GM21737 (cell line): Measurements from ENCODE around the gene LDB3.
A peak's percentile ranks its signal among the peaks of the same experiment; 100 is the strongest.
"Not testable (repeated sequence)": the region's sequence is repeated elsewhere in the genome, so short reads cannot be mapped to it uniquely, and the experiment has no call there.

Experiments
- ATAC-seq: cut with Tn5 transposase; IDR thresholded peaks from one replicate; pipeline ENCODE4 v1.9.1; 2021; ENCODE audit warnings: mild to moderate bottlenecking, moderate library complexity; ENCODE audit not compliant: unreplicated experiment

The LDB3 gene

GRCh38 chr10:86726677-86726999 lies 58.3 kb downstream of the LDB3 start:
- ATAC-seq = no peak

- no peak for ATAC-seq
Observed at GRCh38 chr10:86727470-86727869, 59.2 kb downstream of the LDB3 start.

DNA sequence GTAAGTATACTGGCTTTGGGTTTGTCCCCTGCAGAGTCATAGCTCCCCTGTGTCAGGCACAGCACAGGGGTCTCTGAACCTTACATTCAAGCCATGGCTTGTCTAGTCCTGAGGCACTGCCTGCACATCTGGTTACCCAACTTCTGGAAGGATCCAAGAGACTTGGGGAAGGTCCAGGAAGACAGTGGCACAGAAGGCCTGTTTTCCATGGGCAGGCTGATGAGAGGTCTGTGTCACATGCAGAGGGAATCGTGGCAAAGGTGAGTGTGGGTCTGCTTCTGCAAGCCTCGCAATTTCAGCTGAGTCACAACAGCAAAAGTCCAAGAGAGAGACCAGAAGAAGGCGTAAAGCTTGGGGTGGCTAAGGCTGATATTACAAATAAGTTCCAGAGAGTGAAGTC lies 59.7 kb downstream of the LDB3 start:
- ATAC-seq = no peak

- ATAC-seq = no peak
Observed at GRCh38 chr10:86729677-86730076, 61.4 kb downstream of the LDB3 start.

DNA sequence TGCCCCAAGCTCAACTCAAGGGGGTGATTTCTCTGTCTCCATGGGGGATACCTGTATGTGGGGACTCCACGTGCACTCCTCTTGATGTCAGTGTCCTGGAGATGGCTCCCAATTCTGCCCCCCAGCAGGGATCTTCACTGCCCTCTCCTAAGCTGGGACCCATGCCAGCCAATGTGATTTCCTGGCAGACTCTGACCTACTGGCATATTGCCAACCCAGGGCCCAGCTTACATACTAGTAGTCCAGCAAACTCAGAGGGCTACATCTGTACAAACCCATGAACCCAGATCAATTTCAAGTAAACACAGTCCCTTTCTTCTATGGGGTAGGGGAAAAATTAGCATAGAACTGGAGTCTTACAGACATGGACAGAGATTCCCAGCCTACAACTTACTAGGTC lies 61.9 kb downstream of the LDB3 start:
- no peak for ATAC-seq

DNA sequence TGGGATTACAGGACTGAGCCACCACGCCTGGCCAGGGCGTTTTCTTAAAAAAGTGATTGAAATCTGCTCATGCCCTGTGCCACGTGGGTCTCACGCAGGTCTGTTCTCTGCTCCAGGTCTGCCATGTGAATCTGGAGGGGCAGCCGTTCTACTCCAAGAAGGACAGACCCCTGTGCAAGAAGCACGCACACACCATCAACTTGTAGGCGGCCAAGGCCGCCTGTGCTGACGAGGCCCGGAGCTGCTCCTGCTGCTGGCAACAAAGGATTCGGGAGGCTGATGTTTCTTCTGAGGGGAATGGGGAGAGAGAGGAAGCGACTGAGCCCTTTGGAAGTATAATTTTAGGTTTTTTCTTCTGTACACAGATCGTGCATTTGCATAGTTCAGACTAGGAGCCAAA lies 64.5 kb downstream of the LDB3 start:
- no peak for ATAC-seq

GRCh38 chr10:86733260-86733671 lies 65.0 kb downstream of the LDB3 start:
- no peak for ATAC-seq

DNA sequence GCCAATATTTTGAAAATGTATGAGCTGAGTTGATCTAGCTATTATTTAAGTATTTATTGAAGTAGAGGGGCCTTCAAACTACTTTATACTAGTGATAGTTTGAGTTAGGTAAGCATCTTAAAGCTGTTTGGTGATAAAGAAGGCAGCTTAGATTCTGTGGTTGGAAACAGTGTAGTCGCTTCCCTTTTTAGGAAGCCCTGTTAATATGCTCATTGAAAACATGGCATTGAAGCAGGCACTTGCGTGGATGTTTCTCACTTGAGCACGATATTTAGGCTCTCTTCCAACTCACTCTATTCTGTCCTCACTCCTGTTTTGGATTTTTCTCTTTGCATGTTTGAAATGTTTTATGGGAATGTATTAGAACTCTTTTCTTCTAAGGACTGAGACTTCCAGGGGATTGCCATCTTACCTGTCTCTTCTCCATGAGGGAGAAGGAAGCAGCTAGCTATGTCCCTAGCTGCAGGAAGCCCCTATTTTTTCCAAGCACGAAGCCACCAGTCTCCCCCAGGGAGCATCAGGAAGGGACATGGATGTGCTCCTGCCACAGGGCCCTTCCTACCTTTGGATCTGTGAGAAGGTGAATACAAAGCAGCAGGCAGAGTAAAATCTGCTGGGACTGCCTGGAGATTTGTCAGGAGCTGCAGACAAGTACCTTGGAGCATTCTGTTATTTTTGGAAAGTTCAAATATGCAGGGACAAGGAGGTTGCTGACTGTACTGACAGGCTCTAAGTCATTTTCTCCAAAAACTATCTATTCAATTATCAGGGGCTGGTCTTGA lies 66.1 kb downstream of the LDB3 start:
- no peak for ATAC-seq

GRCh38 chr10:86735278-86735677 lies 67.0 kb downstream of the LDB3 start:
- not testable (repeated sequence) for ATAC-seq

- ATAC-seq = no peak
Observed at GRCh38 chr10:86742230-86742629, 73.9 kb downstream of the LDB3 start.

DNA sequence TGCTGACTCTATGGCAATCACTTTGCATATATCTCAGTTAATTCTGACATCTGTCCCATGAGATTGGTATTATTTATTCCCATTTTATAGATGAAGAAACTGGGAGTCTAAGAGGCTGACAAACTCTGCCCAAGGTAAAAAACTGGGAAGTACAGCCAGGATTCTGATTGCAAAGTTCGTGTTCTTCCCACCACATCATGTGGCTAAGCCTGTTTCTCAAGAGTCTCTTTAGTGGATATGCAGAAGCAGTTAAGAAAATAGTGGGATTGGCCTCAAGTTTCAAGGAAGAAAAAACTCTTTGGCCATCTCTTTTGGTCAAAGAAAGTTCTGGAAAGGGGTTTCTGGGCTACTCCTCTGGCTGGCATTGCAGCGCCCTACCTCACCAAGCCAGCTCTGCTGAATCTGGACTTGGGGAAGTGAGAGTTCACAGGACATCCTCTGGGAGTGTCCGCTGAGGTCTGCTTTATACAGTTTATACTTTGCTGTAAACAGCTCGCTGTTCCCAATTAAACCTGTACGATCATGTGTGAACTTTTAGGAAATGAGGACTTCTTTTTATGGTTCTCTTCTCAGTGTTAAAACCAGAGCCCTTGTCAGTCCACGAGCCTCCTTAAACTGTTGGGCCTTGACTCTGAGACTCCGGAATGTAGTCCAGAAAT lies 75.9 kb downstream of the LDB3 start:
- ATAC-seq = no peak

GRCh38 chr10:86747796-86748581 lies 79.7 kb downstream of the LDB3 start:
- ATAC-seq = no peak

GRCh38 chr10:86749854-86750253 lies 81.5 kb downstream of the LDB3 start:
- ATAC-seq = no peak

DNA sequence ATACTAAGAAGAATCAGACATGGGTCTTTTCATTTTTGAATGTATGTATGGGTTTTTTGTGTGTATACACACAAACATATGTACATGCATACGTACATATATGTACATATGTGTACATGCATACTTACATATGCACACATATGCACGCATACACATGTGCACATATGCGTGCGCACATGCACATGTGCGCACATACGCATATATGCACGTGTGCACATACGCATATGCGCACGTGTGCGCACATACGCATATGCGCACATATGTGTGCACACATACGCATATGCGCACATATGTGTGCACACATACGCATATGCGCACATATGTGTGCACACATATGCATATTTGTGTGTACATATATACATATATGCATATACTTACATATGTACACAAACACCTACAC lies 83.2 kb downstream of the LDB3 start:
- no peak for ATAC-seq

DNA sequence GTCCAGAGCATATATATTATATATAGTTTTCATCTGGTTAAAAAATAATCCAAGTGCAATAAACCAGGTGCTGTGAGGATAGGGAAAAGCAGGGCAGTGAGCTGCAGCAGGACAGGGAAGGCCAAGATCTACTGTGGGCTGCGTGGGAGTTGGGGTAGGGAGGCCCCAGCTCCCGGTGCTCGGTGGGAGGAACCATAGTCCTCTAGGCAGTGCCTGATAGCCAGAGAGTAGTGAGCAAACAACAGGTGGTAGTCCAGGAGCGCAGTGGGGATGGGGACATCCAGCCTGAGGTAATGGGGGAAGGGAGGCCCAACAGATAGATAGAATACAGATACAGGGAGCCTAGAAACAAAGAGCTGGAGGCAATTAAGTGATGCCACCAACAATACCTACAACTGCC lies 84.0 kb downstream of the LDB3 start:
- ATAC-seq = no peak

GRCh38 chr10:86753051-86753450 lies 84.7 kb downstream of the LDB3 start:
- ATAC-seq = no peak

DNA sequence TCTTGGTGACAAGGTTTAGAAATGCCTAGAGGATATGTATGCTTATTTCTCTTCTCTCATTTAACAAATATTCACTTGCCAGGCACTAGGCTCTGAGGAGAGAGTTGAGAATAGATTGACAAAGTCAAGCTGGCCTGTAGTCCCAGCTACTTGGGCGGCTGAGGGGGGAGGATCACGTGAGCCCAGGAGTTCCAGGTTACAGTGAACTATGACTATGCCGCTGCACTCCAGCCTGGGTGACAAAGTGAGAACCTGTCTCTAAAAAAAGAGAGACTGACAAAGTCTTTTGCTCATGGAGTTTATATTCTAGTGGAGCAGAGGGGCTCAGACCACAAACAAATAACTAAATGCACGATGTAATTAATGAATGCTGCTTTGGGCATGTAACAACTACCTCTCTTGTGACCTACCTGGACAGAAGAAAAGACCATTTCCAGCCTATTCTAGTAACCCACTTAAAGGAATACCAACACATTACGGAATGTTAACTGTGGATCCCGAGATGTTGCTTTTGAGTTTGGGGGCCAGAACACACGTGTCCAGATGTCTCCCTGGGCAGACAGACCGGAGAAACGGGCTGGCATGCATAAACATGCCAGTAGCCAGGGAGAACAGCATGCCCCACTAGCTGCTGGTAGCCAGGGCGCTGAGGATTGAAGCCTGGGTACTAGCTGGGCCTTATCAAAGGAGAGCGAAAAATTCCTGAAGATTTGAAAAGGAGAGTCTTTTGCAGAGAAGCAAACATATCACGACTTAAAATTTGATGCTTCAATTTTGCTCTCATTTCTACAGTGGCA lies 85.5 kb downstream of the LDB3 start:
- no peak for ATAC-seq

- no peak for ATAC-seq
Observed at GRCh38 chr10:86755454-86755739, 87.1 kb downstream of the LDB3 start.

DNA sequence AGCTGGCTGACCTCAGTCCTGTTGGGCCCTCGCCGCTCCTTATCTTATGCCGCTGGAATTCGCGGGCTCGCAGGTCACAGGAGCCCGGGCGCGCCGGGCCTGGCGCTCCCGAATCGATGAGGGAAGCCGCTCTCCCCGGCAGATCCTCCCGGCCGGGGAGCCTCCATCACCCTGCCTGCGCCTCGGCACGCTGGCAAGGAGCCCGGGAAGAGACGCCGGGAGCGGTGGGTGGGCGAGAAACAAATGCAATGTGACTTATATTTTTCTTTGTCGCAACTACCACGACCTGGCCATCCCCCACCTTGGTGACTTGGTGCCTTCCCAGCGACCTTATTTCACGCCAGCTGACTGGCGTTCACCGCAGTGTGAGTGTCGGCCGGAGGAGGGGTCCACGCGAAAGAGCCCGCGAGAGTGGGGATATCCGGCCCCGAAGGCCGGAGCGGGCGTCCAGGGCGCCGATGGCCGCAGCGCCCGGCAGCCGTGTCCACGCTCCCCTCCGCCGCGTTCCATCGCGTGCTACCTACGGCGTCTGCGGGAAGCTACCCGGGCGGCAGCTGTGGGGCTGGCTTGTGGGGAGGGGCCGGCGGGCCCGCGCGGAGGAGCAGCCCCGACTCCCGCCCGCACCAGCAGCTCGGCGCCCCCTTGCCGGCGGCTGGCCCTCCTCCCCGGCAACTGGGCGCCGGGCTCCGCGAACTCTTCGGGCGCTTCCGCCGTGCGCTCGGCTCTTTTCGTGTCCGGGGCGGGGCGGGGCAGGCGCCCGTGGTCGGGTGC lies 87.6 kb downstream of the LDB3 start:
- peak; percentile 77 for ATAC-seq

GRCh38 chr10:86756511-86757112 lies 88.3 kb downstream of the LDB3 start, which contains the start of gene BMPR1A:
TSS of gene BMPR1A (plus strand) at chr10:86756619. CDS start at chr10:86876019, 119,400 bp downstream.
- ATAC-seq = peak; percentile 33
